Uterus (tissue), 4 donors: ENCODE data around the gene DHDH. TPM values are rescaled to one million over a fixed set of nuclear protein-coding genes. Genes with fewer than 3 reads are reported as not detected.

Experiments
- DNase-seq, 2 donors: peaks; one replicate each; pipeline ENCODE4 v3.0.0-alpha.2; 2019 to 2020
- H3K27ac ChIP-seq, 2 donors: fragments of 200-600 bp; sonication (generic); 1 replicate in 1 of 2; 2 replicates in 1 of 2; pipeline ENCODE4 v1.5.1; 2016 to 2018
- H3K27me3 ChIP-seq, 2 donors: fragments of 200-600 bp; sonication (generic); one replicate each; pipeline ENCODE4 v1.5.1; 2018 to 2019; ENCODE audit warnings: control low read depth in 1 of 2
- H3K36me3 ChIP-seq, 2 donors: fragments of 200-600 bp; sonication (generic); one replicate each; pipeline ENCODE4 v1.5.1; 2019; ENCODE audit warnings: control low read depth in 1 of 2
- H3K4me1 ChIP-seq, 2 donors: fragments of 200-600 bp; sonication (generic); one replicate each; pipeline ENCODE4 v1.5.1; 2018 to 2019; ENCODE audit warnings: control low read depth in 1 of 2
- H3K4me3 ChIP-seq, 2 donors: fragments of 200-600 bp; sonication (generic); 1 replicate in 1 of 2; 2 replicates in 1 of 2; pipeline ENCODE4 v1.5.1; 2018 to 2019; ENCODE audit warnings: mild to moderate bottlenecking in 1 of 2
- H3K9me3 ChIP-seq, 2 donors: fragments of 200-600 bp; sonication (generic); one replicate each; pipeline ENCODE4 v1.5.1; 2019; ENCODE audit warnings: control low read depth in 1 of 2
- POLR2A ChIP-seq, 2 donors: fragments of 450-650 bp; IDR thresholded peaks; one replicate each; pipeline ENCODE4 v1.6.1; 2016; ENCODE audit warnings: antibody characterized with exemption in 2 of 2, mild to moderate bottlenecking in 1 of 2, moderate library complexity in 1 of 2
- intact Hi-C: fragments of 100-400 bp; cut with DNase I; formaldehyde crosslinking; loops from one replicate; pipeline ENCODE4 v1.15.1; 2023; ENCODE audit warnings: low total_unique reads
- total RNA-seq, 4 donors: library from RNA; depleted of rRNA in 3 of 4; stranded (reverse); fragments of >200 nt in 3 of 4; gene quantifications; one replicate each; pipeline versions ENCODE4 v1.1.0 to v1.2.4, GENCODE V29; 2014 to 2023
- TF ChIP-seq, protein P1 (sequence below), 4 experiments: fragments of 200-600 bp in 2 of 4; fragments of 450-650 bp in 2 of 4; sonication (generic) in 2 of 4; IDR thresholded peaks; one replicate each; pipeline ENCODE4 v1.5.1; 2016 to 2019; ENCODE audit warnings: antibody characterized with exemption in 4 of 4, mild to moderate bottlenecking in 2 of 4, moderate library complexity in 1 of 4
- donor health status: DM: yes; HTN: yes; CAD: no.

DHDH gene
- total RNA-seq, 4 donors from 2014 or later = 0.41 to 0.95 TPM; not detected in 2

DNA sequence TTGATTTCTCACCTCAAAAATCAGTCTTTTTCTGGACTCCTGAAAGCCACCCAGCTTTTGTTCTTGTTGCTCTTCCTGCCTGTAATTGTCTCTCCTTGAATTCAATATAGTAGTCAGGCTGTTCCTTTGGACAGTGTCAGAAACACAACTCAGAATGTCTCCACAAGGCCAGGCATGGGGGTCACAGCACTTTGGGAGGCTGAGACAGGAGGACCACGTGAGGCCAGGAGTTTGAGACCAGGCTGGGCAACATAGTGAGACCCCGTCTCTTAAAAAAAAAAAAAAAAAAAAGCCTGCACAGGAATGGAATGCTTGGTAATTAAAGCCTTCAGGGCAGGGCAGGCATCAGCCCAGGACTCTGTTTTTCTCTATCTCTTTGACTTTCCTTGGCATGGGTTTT, 12.3 kb downstream of the DHDH start:
- no peak for TF ChIP-seq POLR2A (IDR thresholded peaks at IDR 0.05)
- TF ChIP-seq, protein P1, sequence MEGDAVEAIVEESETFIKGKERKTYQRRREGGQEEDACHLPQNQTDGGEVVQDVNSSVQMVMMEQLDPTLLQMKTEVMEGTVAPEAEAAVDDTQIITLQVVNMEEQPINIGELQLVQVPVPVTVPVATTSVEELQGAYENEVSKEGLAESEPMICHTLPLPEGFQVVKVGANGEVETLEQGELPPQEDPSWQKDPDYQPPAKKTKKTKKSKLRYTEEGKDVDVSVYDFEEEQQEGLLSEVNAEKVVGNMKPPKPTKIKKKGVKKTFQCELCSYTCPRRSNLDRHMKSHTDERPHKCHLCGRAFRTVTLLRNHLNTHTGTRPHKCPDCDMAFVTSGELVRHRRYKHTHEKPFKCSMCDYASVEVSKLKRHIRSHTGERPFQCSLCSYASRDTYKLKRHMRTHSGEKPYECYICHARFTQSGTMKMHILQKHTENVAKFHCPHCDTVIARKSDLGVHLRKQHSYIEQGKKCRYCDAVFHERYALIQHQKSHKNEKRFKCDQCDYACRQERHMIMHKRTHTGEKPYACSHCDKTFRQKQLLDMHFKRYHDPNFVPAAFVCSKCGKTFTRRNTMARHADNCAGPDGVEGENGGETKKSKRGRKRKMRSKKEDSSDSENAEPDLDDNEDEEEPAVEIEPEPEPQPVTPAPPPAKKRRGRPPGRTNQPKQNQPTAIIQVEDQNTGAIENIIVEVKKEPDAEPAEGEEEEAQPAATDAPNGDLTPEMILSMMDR (IDR thresholded peaks at IDR 0.05) = no peak
- H3K4me1 ChIP-seq = no peaks in the 10 kb centered on the region
- no peak for DNase-seq
- no peaks in the 10 kb centered on the region for H3K9me3 ChIP-seq
- H3K36me3 ChIP-seq = no peaks in the 10 kb centered on the region
- no peak overlapping the region for H3K4me3 ChIP-seq
- H3K27ac ChIP-seq = no peak overlapping the region
- intact Hi-C loops = no loop called here
- H3K27me3 ChIP-seq = no peaks in the 10 kb centered on the region

DNA sequence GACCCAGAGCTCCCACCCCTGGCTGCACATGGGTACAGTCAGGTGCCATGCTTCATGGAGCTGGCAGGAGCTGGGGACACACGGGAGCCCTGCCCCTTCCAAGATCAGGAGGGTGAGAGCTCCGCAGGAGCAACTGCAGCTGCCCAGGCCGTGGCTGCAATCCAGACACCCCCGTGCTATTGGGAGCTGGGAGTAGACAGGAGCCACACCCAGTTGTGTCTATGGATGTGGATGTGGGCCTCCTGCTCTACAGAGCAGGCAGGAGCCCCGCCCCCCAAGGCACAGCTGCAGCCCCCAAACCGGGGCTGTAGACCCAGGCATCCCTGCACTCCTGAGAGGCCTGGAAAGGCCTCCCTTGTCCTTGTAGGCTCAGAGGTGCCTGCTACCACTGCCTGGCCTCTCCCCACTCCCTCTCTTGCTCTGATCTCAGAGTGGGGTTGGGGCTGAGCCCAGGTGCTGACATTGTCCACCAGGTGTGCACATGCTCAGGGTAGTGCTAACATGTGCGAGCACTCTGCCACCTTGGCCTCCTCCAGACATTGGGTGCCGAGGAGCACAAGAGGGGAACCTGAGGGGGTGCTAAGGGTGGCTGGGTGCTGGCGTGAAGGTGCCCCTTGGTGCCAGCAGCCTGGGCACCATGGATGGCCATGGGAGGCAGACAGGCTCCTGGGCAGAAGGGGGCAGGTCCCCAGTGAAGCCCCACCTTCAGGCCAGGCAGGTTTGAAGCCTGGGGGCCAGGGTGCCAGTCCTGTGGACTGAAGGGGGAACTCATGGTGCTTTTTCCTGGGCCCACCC, 13.2 kb downstream of the DHDH start:
- H3K4me1 ChIP-seq = no peaks in the 10 kb centered on the region
- no peaks in the 10 kb centered on the region for H3K36me3 ChIP-seq
- DNase-seq = no peak
- no peak for TF ChIP-seq POLR2A (IDR thresholded peaks at IDR 0.05)
- TF ChIP-seq, protein P1 (IDR thresholded peaks at IDR 0.05) = no peak
- no peak overlapping the region for H3K4me3 ChIP-seq
- intact Hi-C loops = no loop called here
- H3K27me3 ChIP-seq = no peaks in the 10 kb centered on the region
- H3K9me3 ChIP-seq = no peaks in the 10 kb centered on the region
- H3K27ac ChIP-seq = no peak overlapping the region

DNA sequence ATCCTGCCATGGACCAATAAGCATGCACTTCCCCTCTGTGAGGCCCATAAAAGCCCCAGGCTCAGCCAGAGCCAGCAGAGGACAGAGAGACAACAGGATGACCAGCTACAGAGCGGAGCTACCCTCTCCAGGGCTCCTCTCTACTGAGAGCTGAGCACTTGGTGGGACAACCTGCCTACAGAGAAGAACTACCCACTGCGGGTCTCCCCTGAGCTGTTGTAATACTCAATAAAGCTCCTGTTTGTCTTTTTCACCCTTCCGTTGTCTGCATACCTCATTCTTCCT, 13.7 kb downstream of the DHDH start:
- TF ChIP-seq, protein P1 (IDR thresholded peaks at IDR 0.05) = no peak
- no peak for TF ChIP-seq POLR2A (IDR thresholded peaks at IDR 0.05)
- DNase-seq = no peak
- Histone ChIP-seq H3K27ac (no peak overlapping the region), H3K36me3 (no peaks in the 10 kb centered on the region), H3K9me3 (no peaks in the 10 kb centered on the region), H3K4me1 (no peaks in the 10 kb centered on the region), H3K4me3 (no peak overlapping the region), H3K27me3 (no peaks in the 10 kb centered on the region)
- intact Hi-C loops = no loop called here

DNA sequence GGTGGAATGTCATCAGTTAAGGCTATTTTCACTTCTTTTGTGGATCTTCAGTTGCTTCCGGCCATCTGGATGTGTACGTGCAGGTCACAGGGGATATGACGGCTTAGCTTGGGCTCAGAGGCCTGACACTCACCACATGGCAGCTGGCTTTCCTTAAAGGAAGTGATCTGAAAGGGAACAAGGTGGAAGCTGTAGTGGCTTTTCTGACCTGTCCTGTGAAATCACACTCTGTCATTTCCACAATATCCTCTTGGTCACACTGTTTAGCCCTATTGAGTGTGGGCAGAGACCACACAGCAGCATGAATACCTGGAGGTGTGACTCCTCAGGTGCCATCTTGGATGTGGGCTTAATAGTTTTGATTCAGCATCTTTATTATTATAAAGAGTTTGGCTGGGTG, 16.7 kb downstream of the DHDH start:
- Histone ChIP-seq H3K27me3 (no peaks in the 10 kb centered on the region), H3K9me3 (no peaks in the 10 kb centered on the region), H3K4me3 (no peak overlapping the region), H3K36me3 (no peaks in the 10 kb centered on the region), H3K27ac (no peak overlapping the region), H3K4me1 (peaks cover 0 to 1% of the 10 kb centered on the region in 2 donors)
- TF ChIP-seq, protein P1 (IDR thresholded peaks at IDR 0.05) = no peak
- TF ChIP-seq POLR2A (IDR thresholded peaks at IDR 0.05) = no peak
- no peak for DNase-seq
- intact Hi-C loops = loop anchor here (10.0 kb wide), 1 partner anchor 305 kb away; the partner anchor contains the start of gene CA11

DNA sequence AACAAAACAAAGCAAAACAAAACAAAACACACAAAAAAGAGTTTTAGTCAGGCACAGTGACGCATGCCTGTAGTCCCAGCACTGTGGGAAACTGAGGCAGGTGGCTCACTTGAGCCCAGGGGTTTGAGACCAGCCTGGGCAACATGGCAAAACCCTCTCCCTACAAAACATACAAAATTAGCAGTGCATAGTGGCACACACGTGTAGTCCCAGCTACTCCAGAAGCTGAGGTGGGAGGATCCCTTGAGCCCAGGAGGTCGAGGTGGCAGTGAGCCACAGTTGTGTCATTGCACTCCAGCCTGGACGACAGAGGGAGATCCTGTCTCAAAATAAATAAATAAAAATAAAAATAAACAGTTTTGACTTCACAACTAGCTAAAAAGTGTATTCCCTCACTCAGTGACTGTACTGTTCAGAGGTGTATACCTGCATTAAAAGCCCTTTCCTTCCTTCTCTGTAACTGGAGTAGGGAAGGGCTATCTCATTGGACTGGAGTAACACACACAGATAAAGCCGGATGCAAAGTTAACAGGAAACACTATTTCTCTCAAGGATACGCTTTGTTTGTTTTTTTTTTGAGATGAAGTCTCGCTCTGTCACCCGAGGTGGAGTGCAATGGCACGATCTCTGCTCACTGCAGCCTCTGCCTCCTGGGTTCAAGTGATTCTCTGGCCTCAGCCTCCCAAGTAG, 17.5 kb downstream of the DHDH start:
- intact Hi-C loops = loop anchor here (10.0 kb wide), 1 partner anchor 306 kb away; the partner anchor contains the start of gene CA11
- H3K9me3 ChIP-seq = no peaks in the 10 kb centered on the region
- H3K4me1 ChIP-seq = peaks cover 0 to 4% of the 10 kb centered on the region in 2 donors

More for the DNA sequence above, 17.5 kb downstream of the DHDH start:
- H3K27ac ChIP-seq = no peak overlapping the region
- H3K36me3 ChIP-seq = no peaks in the 10 kb centered on the region
- no peak overlapping the region for H3K4me3 ChIP-seq
- no peak for TF ChIP-seq POLR2A (IDR thresholded peaks at IDR 0.05)
- TF ChIP-seq, protein P1 (IDR thresholded peaks at IDR 0.05) = no peak
- DNase-seq = no peak
- no peaks in the 10 kb centered on the region for H3K27me3 ChIP-seq
